Chondrocyte (in vitro differentiated cells): ENCODE measurements around the gene OR6B2. TPM values are rescaled to one million over a fixed set of nuclear protein-coding genes. Genes with fewer than 3 reads are reported as not detected.

Source experiments
- DNase-seq: peaks from one replicate; pipeline ENCODE4 v3.0.0; 2021; ENCODE audit warnings: mixed read lengths, low spot score
- H3K27ac Mint-ChIP-seq: one replicate; pipeline ENCODE4 v1.8.0; 2021; ENCODE audit warnings: mild to moderate bottlenecking, moderate library complexity, mixed read lengths; ENCODE audit not compliant: unreplicated experiment
- H3K27me3 Mint-ChIP-seq: 2 replicates; pipeline ENCODE4 v1.8.0; 2021; ENCODE audit warnings: low read depth, mixed read lengths
- H3K36me3 Mint-ChIP-seq: 2 replicates; pipeline ENCODE4 v1.8.0; 2021; ENCODE audit warnings: low read depth, mixed read lengths
- H3K4me1 Mint-ChIP-seq: 2 replicates; pipeline ENCODE4 v1.8.0; 2021; ENCODE audit warnings: low read depth, mild to moderate bottlenecking, mixed read lengths
- H3K4me3 Mint-ChIP-seq: one replicate; pipeline ENCODE4 v1.8.0; 2021; ENCODE audit warnings: mild to moderate bottlenecking, moderate library complexity, mixed read lengths; ENCODE audit not compliant: unreplicated experiment
- H3K9me3 Mint-ChIP-seq: 2 replicates; pipeline ENCODE4 v1.8.0; 2021; ENCODE audit warnings: low read depth, mixed read lengths
- total RNA-seq: library from RNA; stranded (reverse); gene quantifications from 3 replicates; pipeline ENCODE4 v1.2.1, GENCODE V29; 2021
- TF ChIP-seq, protein P1 (sequence below): fragments of 200-600 bp; sonication (generic); IDR thresholded peaks from 2 replicates; pipeline ENCODE4 v1.5.0; 2021; ENCODE audit warnings: antibody characterized with exemption, mild to moderate bottlenecking, moderate library complexity

The OR6B2 gene
- total RNA-seq, 1 donor from 2014 or later: not detected

DNA sequence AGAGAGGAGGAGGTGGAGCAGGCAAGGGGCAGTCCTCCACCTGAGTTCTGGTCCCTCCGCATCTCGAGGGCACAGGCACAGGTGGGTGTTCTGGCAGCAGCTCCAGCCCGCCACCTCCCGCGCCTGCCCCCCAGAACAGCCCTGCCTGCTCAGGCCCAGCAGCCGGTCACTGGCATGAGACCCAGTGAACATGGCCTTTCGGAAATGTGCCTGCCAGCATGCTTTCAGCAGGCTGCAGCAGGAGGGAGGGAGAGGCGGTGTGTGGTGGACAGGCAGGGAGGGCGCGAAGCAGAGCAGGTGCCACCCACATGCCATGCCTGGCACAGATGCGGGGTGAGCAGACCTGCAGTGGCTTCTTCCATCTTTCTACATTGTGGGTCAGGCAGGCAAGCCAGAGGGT is 26.4 kb upstream of the OR6B2 start:
- Mint-ChIP-seq H3K4me3 (no peak overlapping the region), H3K36me3 (no peaks in the 10 kb centered on the region), H3K4me1 (no peaks in the 10 kb centered on the region), H3K27ac (no peak overlapping the region), H3K9me3 (no peaks in the 10 kb centered on the region), H3K27me3 (peaks cover 68% of the 10 kb centered on the region)
- TF ChIP-seq, protein P1, sequence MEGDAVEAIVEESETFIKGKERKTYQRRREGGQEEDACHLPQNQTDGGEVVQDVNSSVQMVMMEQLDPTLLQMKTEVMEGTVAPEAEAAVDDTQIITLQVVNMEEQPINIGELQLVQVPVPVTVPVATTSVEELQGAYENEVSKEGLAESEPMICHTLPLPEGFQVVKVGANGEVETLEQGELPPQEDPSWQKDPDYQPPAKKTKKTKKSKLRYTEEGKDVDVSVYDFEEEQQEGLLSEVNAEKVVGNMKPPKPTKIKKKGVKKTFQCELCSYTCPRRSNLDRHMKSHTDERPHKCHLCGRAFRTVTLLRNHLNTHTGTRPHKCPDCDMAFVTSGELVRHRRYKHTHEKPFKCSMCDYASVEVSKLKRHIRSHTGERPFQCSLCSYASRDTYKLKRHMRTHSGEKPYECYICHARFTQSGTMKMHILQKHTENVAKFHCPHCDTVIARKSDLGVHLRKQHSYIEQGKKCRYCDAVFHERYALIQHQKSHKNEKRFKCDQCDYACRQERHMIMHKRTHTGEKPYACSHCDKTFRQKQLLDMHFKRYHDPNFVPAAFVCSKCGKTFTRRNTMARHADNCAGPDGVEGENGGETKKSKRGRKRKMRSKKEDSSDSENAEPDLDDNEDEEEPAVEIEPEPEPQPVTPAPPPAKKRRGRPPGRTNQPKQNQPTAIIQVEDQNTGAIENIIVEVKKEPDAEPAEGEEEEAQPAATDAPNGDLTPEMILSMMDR: no peak
- no peak for DNase-seq

- no peak for DNase-seq
- H3K4me3 Mint-ChIP-seq: no peak overlapping the region
- H3K4me1 Mint-ChIP-seq: no peaks in the 10 kb centered on the region
- TF ChIP-seq, protein P1: no peak
- no peaks in the 10 kb centered on the region for H3K9me3 Mint-ChIP-seq
- H3K36me3 Mint-ChIP-seq: no peaks in the 10 kb centered on the region
- H3K27me3 Mint-ChIP-seq: peaks cover 76% of the 10 kb centered on the region
- no peak overlapping the region for H3K27ac Mint-ChIP-seq
Measured at GRCh38 chr2:240055177-240055917, 25.1 kb upstream of the OR6B2 start.

DNA sequence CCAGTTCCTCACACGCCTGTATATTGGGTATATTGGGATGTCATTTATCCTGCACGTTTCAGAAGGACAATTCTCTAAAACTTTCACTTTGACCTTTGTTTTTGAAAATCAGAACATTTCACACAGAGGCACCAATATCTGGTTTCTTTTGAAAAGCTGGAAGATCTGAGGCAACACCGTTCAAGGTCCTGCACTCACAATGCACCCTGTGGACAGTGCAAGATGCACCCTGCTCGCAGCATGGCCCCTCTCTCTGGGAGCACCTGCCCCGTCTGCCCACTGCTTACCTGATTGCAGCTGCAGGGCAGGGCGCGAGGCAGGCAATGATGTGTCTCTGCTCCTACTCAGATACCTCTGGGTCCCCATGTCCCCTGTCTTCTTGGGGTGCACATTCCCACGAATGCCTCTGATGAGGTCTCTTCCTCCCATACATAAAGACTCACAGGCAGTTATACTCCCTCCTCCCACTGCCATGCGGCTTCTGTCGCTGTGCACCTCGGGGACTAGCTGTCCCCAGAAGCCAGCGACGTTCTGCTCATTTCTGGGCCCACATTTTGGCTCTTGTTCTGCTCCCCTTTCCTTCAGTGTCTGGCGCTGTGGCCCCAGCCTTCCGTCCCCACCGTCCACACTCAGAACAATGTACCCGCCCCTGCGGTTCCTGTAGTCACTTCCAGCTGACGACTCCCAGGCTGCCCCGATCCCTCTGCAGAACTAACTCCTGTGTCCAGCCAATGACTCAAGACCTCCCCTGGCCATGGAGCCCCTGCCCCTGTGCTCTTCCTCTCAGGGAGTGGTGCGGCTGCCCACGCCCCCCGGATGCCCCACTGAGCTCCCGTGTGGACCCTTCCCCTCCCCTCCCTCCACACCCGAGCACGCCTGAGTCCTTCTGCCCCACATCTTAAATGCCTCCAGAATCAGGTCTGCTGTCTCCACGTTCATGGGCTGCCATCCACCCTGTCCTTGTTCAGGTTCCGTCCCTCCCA is 23.2 kb upstream of the OR6B2 start, which contains the start of gene OR6B3:
Gene OR6B3, minus strand, starts transcription at position 349 of the 983 bp plus-strand sequence.
- TF ChIP-seq, protein P1: no peak
- peaks cover 78% of the 10 kb centered on the region for H3K27me3 Mint-ChIP-seq
- DNase-seq: no peak

DNA sequence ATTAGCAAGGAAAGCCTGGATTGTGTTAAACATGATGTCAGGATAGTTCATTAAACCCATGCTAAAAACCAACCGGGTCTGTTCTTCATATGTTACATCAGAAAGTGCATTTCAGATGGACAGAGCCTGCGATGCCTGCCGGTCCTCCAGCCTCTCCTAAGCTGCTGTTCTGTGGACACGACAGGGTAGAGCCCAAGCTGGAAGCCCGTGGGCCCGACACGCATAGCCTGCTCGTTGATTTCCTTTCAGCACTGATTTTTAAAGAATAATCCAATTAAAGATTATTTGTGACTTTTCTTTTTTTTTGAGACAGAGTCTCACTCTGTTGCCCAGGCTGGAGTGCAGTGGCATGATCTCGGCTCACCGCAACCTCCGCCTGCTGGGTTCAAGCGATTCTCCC is 22.3 kb upstream of the OR6B2 start:
- Mint-ChIP-seq H3K27ac (no peak overlapping the region), H3K4me1 (no peaks in the 10 kb centered on the region), H3K9me3 (no peaks in the 10 kb centered on the region), H3K4me3 (no peak overlapping the region), H3K36me3 (no peaks in the 10 kb centered on the region), H3K27me3 (peaks cover 76% of the 10 kb centered on the region)
- DNase-seq: no peak
- TF ChIP-seq, protein P1: no peak

More for the DNA sequence above, 23.2 kb upstream of the OR6B2 start, which contains the start of gene OR6B3:
- no peak within 1 kb of the TSS for H3K27ac Mint-ChIP-seq
- H3K4me1 Mint-ChIP-seq: no peaks in the 10 kb centered on the region
- no peak within 1 kb of the TSS for H3K4me3 Mint-ChIP-seq
- no peaks in the 10 kb centered on the region for H3K9me3 Mint-ChIP-seq
- H3K36me3 Mint-ChIP-seq: no peaks in the 10 kb centered on the region

DNA sequence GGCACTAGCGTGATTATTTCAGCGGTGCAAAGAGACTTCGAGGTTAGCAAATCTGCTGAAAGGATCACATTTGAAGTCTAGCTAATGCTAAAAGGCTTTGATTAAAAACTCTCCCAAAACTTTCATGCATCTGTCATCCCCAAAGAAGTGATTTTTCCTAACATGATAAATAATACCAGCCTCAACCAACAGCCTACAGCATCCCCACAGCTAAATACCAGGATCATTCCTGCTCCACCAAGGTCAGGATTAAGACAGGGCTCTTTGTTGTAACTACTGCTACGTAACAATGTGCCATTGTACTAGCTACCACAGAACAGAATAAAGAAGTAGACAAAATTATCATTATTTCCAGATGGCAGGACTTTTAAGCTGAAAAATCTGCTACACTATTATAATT is 21.5 kb upstream of the OR6B2 start:
- H3K36me3 Mint-ChIP-seq: no peaks in the 10 kb centered on the region
- H3K9me3 Mint-ChIP-seq: no peaks in the 10 kb centered on the region
- H3K27me3 Mint-ChIP-seq: peaks cover 76% of the 10 kb centered on the region
- no peaks in the 10 kb centered on the region for H3K4me1 Mint-ChIP-seq
- H3K4me3 Mint-ChIP-seq: no peak overlapping the region
- H3K27ac Mint-ChIP-seq: no peak overlapping the region
- no peak for DNase-seq
- TF ChIP-seq, protein P1: no peak
